Ascending aorta (tissue), 2 donors: Measurements from ENCODE around the gene DLGAP4. TPM values are rescaled to one million over a fixed set of nuclear protein-coding genes. Genes with fewer than 3 reads are reported as not detected.

ENCODE experiments used
- DNase-seq, 2 donors: peaks; one replicate each; pipeline ENCODE4 v3.0.0-alpha.2; 2019; ENCODE audit warnings: low spot score in 2 of 2
- H3K27ac ChIP-seq, 2 donors: fragments of 200-600 bp; sonication (generic); one replicate each; pipeline ENCODE4 v1.5.1; 2016 to 2017; ENCODE audit warnings: mild to moderate bottlenecking in 1 of 2
- H3K27me3 ChIP-seq: fragments of 200-600 bp; sonication (generic); one replicate; pipeline ENCODE4 v1.5.1; 2017
- H3K36me3 ChIP-seq, 2 donors: fragments of 200-600 bp; sonication (generic); one replicate each; pipeline ENCODE4 v1.5.1; 2016
- H3K4me1 ChIP-seq, 2 donors: fragments of 200-600 bp; sonication (generic); one replicate each; pipeline ENCODE4 v1.5.1; 2016 to 2017; ENCODE audit warnings: mild to moderate bottlenecking in 1 of 2
- H3K4me3 ChIP-seq, 2 donors: fragments of 200-600 bp; sonication (generic); one replicate each; pipeline ENCODE4 v1.5.1; 2016 to 2017; ENCODE audit warnings: mild to moderate bottlenecking in 1 of 2
- H3K9me3 ChIP-seq, 2 donors: fragments of 200-600 bp; sonication (generic); one replicate each; pipeline ENCODE4 v1.5.1; 2016
- CTCF ChIP-seq, 3 experiments: fragments of 200-600 bp in 2 of 3; fragments of 450-650 bp in 1 of 3; sonication (generic) in 2 of 3; IDR thresholded peaks; one replicate each; pipeline ENCODE4 v1.5.1; 2016 to 2019; ENCODE audit warnings: antibody characterized with exemption in 3 of 3, mild to moderate bottlenecking in 1 of 3, moderate library complexity in 1 of 3
- intact Hi-C: fragments of 100-400 bp; cut with DNase I; formaldehyde crosslinking; loops from one replicate; pipeline ENCODE4 v1.15.1; 2023
- total RNA-seq: library from RNA; depleted of rRNA; stranded (reverse); fragments of >200 nt; gene quantifications from one replicate; pipeline ENCODE4 v1.1.0, GENCODE V29; 2016

Gene DLGAP4
- total RNA-seq, 1 donor from 2014 or later: 98.2 TPM

GRCh38 chr20:36483209-36483918 is 177.2 kb downstream of the DLGAP4 start:
- no peaks in the 10 kb centered on the region for H3K27me3 ChIP-seq
- no peak for TF ChIP-seq CTCF (IDR thresholded peaks at IDR 0.05)
- H3K27ac ChIP-seq: peak overlapping the region; percentile 75 to 81
- peaks cover 44 to 91% of the 10 kb centered on the region in 2 donors for H3K4me1 ChIP-seq
- no peaks in the 10 kb centered on the region for H3K9me3 ChIP-seq
- peak overlapping the region in 1 of 2 donors; percentile 15 for H3K4me3 ChIP-seq
- H3K36me3 ChIP-seq: no peaks in the 10 kb centered on the region
- intact Hi-C loops: no loop called here
- no peak for DNase-seq

- TF ChIP-seq CTCF (IDR thresholded peaks at IDR 0.05): no peak
- Histone ChIP-seq H3K27me3 (no peaks in the 10 kb centered on the region), H3K4me1 (peaks cover 44 to 86% of the 10 kb centered on the region in 2 donors), H3K36me3 (no peaks in the 10 kb centered on the region), H3K9me3 (no peaks in the 10 kb centered on the region), H3K4me3 (peak overlapping the region; percentile 15 to 25), H3K27ac (peak overlapping the region; percentile 75 to 81)
- intact Hi-C loops: no loop called here
- DNase-seq: no peak
These were observed 178.0 kb downstream of the DLGAP4 start for GRCh38 chr20:36483919-36484808.

GRCh38 chr20:36485286-36485685 is 179.1 kb downstream of the DLGAP4 start:
- no peak for TF ChIP-seq CTCF (IDR thresholded peaks at IDR 0.05)
- H3K9me3 ChIP-seq: no peaks in the 10 kb centered on the region
- no peak overlapping the region for H3K4me3 ChIP-seq
- intact Hi-C loops: no loop called here
- H3K4me1 ChIP-seq: peaks cover 40 to 84% of the 10 kb centered on the region in 2 donors
- no peaks in the 10 kb centered on the region for H3K27me3 ChIP-seq
- no peak for DNase-seq
- H3K27ac ChIP-seq: peak overlapping the region in 1 of 2 donors; percentile 1
- H3K36me3 ChIP-seq: no peaks in the 10 kb centered on the region

- peak overlapping the region in 1 of 2 donors; percentile 1 for H3K27ac ChIP-seq
These were observed 180.9 kb downstream of the DLGAP4 start for GRCh38 chr20:36487069-36487468.

GRCh38 chr20:36490191-36490590 is 184.1 kb downstream of the DLGAP4 start:
- H3K4me3 ChIP-seq: no peak overlapping the region
- no peak for TF ChIP-seq CTCF (IDR thresholded peaks at IDR 0.05)
- peaks cover 30 to 69% of the 10 kb centered on the region in 2 donors for H3K4me1 ChIP-seq
- H3K27me3 ChIP-seq: no peaks in the 10 kb centered on the region
- no peak for DNase-seq
- H3K27ac ChIP-seq: peak overlapping the region; percentile 22 to 44
- intact Hi-C loops: no loop called here
- H3K36me3 ChIP-seq: no peaks in the 10 kb centered on the region
- H3K9me3 ChIP-seq: no peaks in the 10 kb centered on the region

More at GRCh38 chr20:36487069-36487468, 180.9 kb downstream of the DLGAP4 start:
- H3K27me3 ChIP-seq: no peaks in the 10 kb centered on the region
- no peak for TF ChIP-seq CTCF (IDR thresholded peaks at IDR 0.05)
- no peak overlapping the region for H3K4me3 ChIP-seq
- H3K4me1 ChIP-seq: peaks cover 38 to 78% of the 10 kb centered on the region in 2 donors
- H3K36me3 ChIP-seq: no peaks in the 10 kb centered on the region
- no peaks in the 10 kb centered on the region for H3K9me3 ChIP-seq
- DNase-seq: no peak
- intact Hi-C loops: no loop called here
